COLO829 (cell line): ENCODE measurements around the gene UBE2E2.
A peak's percentile ranks its signal among the peaks of the same experiment; 100 is the strongest.

Source experiments
- DNase-seq: peaks from one replicate; pipeline ENCODE4 v3.0.0; 2012; ENCODE audit warnings: low spot score

UBE2E2 gene

DNA sequence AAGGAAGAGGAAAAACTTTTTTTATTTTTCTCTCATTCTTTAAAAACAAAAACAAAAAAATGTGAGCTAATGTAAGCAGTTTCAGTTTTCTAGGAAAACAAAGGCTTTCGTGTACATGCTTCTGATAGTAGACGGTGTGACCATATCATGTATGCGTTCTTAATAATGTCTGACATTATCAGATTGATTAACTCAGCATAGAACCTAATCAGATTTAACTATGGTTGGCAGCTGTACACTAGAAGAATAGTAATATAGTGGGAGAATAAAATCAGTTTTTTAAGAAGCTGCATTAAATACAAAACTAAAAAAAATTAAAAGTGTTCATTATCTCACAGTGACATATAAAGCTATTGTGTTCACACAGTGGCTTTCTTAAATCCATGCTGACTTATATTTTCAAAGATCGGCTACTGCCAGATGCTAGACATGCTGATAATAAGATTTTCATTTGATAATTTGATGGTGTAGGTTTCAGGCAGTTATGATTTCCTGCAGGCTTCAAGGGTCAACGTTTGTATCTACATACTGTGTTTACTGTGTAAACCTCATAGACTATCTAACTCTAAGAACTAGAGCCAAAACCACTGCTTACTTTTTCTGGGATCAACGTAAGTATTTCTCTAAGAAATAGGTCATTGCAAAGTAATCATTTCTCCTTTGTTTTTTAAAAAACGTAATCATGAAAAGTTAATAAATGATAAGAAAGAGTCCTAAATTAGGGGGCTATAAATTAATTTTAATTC, 74.0 kb downstream of the UBE2E2 start:
- no peak for DNase-seq

DNA sequence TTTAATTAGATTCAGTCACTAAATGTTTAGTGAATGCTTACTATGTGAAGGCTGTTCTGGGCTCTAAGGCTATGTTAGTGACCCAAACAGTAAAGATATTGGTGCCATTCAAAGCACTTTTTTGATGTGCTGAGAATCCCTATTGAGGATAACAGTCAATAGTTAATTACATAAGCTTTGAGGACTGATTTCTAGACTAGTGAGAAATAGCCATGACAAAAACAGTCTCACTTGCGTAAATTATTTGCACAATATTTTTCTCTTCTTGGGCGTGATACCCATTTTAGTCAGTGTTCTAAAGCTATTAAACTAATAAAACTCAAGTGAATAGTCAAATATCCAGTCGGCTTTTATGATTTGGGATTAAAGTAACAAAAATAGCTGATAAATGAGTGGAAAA, 74.6 kb downstream of the UBE2E2 start:
- no peak for DNase-seq

DNA sequence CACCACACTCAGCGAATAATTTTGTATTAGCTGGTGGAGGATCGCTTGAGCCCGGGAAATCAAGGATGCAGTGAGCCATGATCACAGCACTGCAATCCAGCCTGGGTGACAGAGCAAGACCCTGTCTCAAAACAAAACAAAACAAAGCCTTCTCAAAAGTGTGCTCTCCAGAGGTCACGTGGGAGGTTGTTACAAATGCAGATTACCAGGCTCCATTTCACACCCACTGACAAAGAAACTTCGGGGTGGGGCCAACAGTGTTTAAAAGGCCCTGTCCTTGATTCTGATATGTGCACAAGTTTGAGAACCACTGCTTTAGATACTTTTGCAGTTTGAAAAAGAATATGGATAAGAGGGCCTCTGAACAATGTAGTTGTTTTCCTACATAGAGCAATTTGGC, 80.5 kb downstream of the UBE2E2 start:
- no peak for DNase-seq

DNA sequence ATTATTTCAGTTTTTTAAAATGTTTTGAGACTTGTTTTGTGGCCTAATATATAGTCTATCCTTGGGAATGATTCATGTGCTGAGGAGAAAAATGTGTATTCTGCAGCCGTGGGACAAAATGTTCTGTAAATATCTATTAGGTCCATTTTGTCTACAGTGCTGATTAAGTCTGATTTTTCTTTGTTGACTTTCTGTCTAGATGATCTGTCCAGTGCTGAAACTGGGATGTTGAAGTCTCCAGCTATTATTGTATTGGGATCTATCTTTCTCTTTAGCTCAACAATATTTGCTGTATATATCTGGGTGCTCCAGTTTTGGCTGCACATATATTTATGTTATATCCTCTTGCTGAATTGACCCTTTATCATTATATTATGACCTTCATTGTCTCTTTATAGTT, 85.2 kb downstream of the UBE2E2 start:
- no peak for DNase-seq

DNA sequence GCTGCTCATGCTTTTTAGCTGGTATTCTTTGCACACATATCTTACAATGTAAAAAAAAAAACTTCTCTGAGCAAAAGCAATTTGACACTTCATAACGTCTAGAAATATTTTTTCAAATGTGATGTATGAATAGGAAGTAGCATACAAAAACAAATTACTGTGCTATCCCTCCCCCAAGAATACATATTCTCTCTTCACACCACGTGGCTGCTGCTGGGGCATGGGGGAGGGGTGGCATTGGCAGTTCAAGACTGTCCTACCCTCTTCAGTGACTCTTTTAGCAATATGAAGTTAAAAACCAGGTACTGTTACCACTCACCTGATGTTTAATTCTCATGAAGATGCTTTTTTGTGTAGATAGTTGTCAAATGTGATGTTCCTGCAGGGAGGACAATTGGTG, 85.6 kb downstream of the UBE2E2 start:
- DNase-seq: no peak

DNA sequence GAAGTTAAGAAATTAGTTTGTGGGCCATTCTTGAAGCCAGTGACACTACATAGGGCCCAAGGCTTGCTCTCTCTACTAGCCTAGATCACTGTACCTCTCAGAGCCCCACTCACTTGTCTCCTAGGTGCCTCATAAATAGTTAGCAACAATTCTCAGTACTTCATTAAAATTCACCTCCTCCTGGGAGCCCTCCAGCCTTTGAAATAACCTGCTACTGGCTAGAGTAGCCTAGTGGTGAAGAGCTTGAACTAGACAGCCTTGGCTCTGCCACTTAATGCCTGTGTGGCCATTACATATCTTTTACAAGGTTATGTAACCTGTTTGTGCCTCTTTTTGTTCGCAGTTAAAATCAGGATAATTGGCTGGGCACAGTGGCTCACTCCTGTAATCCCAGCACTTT, 89.3 kb downstream of the UBE2E2 start:
- DNase-seq: no peak

DNA sequence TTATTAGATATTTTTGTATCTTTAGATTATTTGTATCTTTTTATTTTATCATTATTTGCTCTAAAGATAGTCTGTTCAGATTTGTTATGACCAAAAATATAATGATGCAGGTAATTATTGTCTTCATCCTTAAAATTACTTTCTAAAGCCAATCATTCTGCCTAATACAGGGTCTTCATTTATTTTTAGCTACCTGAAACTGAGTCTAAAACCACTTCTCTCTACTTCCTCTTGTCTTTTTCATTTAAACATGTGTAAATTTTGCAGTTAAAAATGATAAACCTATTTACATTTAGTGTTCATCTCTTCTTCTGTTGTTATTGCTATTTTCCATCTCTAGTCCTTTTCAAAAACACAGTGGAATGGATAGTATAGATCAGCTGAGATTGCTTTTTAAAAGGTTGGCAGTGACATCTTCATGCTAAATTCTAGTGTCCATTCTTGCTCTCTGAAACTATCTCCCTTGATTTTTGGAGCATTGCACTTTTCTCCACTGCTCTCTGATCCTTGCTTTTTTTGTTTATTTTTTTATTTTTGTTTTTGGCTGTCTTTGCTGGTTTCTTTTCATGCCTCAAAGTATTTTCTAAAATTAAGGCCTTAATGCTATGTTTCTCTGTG, 91.8 kb downstream of the UBE2E2 start:
- no peak for DNase-seq

DNA sequence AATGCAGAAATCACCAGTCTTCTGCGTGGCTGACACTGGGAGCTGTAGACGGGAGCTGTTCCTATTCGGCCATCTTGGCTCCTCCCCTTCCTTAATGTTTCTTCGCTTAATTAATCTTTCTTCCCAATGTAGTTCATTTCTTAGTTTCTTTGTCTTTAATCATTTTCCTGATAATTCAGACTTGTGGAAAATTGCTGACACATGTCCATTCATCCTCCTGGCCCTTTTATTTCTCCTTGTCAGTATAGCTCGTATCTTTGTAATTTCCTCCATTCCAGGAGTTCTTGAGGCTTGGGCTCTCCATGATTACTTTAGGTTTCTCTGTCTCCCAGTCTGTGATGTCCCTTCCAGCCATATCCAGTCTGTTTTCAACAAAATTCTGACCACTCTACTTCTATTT, 98.7 kb downstream of the UBE2E2 start:
- no peak for DNase-seq

DNA sequence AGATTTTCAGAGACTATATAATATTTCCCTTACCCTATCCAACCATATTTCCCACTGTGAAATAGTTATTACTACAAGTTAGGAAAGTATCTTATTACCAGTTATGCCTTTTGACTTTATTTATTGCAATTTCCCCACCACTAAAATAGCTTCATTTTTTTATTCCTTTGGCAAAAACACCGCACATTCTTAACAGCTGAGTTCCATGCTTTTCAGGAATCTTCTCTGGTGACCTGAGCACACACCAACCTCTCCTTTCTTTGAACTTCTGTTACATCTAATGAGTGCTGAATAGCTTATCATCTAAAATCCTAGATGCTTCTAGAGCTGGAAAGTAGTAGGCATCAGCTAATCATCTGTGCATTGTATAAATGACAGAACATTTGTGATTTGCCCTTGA, 99.1 kb downstream of the UBE2E2 start:
- DNase-seq: no peak

DNA sequence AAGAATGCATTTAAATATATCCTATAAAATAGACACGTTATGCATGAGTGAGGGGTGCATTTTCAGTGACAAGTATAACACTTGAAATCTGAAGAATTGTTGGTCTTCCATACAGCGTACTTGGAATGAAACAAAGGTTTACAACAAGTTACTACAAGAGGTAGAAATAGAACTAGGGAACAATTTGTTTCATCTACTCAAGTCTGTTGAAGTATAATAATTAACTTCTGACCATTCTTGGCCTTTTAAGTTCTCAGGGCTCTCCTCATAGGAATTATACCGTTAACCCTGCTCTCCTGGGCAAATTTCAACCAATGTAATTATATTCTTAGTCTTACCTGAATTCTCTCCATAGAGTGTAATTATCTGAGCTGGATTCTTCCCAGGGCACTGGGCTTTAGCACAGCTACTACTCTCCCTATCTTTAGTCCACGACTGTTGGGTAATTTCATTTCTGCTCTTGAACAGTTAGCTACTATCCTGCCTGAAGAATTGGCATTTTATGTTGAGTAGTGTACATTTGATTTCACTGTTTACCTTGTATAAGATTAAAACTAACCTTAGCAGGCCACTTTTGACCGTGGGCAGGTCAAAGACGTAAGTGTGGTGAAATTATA, 100.6 kb downstream of the UBE2E2 start:
- no peak for DNase-seq

DNA sequence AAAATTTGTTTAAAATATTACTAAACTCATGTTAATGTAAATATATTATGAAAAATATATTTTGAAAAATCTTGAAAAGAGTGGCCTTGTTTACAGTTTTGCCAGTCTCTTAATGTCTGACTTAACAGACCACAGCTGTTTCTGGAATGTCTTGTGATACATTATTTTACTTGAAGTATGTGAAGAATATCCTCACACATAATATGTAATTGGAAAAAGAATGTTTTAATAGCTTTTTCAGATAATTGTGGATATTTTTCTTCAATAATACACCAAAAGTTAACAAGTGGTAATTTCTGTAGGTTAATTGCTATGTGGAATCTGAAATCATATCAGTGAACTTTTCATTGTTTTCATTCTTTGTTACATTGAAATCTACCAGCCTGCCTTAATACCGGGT, 101.3 kb downstream of the UBE2E2 start:
- no peak for DNase-seq

DNA sequence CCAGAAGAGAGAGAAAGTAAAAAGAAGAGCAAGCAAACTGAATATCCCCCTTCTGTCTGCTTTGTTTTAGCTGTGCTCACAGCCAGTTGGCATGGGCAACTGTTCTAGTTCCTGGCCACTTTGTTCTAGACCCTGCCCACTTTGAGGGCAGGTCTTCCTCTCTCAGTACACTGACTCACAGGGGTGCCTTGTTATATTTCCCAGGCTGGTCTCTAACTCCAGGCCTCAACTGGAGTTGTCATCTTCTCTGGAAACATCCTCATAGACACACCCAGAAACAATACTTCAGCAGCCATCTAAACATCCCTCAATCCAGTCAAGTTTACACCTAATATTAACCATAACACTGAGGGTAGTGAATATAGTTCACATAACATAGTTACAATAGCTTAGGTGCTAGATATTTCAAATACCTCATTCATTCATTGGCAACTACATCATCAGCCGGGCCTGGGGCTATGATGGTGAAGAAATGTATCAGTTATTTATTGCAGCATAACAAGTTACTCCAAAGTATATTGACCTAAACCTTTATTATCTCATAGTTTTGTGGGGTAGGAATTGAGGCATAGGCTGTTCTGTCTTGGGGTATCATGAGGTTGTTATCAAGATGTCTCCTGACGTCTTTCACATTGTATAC, 106.0 kb downstream of the UBE2E2 start:
- no peak for DNase-seq

DNA sequence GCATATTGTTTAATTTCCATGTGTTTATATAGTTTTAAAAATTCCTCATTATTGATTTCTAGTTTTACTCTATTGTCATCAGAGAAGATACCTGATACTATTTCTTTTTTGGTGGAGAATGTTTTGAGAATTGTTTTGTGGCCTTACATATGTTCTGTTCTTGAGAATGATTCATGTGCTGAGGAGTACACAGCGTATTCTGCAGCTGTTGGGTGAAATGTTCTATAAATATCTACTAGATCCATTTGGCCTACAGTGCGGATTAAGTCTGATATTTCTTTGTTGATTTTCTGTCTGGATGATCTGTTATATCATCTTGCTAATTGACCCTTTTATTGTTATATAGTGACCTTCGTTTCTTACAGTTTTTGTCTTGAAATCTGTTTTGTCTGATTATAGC, 109.7 kb downstream of the UBE2E2 start:
- no peak for DNase-seq

DNA sequence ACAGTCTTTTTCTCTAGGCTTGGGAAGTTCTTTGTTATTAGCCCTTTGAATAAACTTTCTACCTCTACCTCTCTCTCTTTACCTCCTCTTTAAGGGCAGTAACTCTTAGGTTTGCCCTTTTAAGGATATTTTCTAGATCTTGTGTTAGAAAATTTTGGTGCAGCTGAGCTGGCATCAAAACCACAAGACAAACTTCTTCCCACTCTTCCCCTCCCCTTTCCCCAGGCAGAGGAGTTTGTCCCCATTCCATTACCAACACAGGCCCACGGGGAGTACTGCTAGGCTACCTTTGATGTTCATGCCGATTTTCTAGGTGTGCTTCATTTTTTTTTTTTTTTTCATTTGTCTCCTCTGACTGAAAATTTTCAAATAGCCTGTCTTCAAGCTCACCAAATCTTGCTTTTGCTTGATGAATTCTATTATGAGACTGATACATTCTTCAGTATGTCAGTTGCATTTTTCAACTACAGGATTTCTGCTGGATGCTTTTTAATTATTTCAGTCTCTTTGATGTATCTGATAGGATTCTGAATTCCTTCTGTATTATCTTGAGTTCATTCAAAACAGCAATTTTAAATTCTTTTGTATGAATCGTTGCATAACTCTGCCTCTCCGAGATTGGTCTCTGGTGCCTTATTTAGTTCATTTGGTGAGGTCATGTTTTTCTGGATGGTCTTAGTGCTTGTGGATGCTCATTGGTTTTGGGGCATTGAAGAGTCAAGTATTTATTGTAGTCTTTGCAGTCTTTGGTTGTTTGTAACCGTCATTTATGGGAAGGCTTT, 112.0 kb downstream of the UBE2E2 start:
- no peak for DNase-seq

DNA sequence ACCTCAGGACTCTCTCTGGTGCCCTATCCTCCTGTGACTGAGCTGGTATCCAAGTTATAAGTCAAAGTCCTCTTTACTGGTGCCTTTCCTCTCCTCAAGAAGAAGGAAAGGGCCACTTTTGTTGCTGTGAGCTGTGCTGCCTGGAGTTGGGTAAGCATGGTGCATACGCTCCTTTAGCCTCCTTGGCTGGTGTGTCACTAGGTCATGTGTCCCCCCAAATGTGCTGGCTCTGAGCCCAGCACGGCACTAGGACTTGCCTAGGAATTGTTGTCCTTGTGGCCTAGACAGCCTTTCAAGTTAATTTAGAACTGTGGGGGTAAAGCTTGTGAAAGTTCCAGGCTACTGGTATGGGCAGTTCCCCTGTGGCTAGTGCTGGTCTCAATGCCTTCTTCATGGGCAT, 113.8 kb downstream of the UBE2E2 start:
- no peak for DNase-seq

DNA sequence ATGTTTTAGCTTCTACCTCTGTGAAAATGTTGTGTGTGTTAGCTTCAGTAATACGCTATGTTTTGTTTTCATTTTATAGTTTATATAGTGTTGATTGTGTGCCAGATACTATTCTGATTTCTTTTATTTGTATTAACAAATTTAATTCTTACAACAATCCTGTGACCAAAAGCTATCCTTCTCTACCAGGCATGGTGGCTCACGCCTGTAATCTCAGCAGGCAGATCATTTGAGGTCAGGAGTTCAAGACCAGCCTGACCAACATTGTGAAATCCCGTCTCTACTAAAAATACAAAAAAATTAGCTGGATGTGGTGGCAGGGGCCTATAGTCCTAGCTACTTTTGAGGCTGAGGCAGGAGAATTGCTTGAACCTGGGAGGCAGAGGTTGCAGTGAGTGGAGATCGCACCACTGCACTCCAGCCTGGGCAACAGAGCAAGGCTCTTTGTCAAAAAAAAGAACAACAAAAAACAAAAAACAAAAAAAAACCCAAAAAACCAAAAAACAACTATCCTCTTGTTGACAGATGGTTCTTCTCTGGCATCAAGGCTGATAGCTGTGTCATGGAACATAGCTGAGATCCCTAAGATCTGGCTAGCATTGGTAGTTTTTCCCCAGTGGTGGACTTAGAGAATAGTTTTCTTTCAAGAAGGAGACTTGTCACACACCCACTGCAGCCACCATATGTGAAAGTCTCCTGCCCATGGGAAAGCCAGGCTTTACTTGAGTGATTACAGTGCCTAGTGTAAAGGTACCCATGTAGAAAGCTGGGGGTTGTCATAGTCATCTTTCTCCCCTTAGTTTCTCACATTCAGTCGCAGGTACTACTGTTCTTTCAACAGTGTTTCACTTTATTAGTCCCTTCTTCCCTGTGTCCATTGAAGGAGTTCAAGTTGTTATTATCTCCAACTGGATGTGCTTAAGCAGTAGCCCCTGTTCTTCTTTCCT, 116.5 kb downstream of the UBE2E2 start:
- no peak for DNase-seq

DNA sequence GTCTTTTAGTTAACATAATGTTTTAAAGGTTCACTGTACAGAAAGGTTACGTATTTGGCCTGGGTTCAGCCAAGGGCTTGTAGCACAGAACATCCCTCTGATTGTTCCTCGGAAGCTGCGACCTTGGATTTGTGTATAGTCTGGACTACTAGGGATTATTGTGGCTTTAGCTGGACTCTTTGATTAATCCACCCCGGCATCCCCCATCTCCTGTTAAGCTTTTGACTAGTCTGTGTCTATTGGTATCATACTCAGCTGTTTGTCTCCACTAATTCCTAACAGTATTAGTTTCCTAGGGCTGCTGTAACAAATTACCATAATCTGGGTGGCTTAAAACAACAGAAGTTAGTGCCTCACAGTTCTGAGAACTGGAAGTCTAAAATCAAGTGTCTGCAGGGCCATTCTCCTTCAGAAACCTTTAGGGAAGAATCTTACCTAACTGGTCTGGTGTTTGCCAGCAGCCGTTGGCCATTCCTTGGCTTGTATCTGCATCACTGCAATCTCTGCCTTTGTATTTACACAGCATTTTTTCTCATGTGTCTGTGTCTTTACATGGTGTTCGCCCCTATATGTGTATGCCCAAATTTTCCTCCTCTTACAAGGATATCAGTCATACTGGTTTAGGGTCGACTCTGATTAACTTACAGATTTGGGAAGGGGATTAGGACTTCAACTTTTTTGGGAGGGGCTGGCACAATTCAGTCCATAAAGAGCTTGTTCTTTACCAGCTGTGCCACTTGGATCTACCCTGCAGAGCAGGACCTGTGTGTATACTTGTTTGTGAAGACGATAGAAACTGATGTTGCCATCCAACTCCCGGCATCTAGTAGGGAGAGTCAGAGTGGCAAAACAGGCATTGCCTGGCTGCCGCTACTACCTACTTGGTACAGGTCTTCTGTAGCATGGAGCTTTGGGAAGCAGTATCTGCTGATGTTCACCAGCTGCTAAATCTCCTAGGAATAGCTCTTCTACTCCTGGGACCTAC, 117.8 kb downstream of the UBE2E2 start:
- no peak for DNase-seq

DNA sequence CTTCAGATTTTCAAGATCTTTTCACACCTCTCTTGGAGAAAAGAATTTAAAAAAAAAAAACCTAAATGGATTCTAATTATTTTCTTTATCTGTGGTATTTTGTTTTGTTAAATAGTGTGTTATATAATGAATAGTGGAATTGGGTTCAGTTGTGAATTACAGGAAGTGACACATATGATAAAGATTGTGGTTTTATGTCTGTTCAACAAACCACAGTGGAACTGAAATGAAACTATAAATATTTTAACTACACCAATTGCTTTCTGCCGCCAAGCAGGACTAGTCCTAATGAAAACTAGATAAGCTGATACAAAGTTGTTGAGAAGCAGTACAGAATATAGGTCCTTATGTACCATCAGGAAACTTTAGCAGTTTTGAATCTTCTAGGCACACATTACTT, 121.6 kb downstream of the UBE2E2 start:
- peak; percentile 3 for DNase-seq

DNA sequence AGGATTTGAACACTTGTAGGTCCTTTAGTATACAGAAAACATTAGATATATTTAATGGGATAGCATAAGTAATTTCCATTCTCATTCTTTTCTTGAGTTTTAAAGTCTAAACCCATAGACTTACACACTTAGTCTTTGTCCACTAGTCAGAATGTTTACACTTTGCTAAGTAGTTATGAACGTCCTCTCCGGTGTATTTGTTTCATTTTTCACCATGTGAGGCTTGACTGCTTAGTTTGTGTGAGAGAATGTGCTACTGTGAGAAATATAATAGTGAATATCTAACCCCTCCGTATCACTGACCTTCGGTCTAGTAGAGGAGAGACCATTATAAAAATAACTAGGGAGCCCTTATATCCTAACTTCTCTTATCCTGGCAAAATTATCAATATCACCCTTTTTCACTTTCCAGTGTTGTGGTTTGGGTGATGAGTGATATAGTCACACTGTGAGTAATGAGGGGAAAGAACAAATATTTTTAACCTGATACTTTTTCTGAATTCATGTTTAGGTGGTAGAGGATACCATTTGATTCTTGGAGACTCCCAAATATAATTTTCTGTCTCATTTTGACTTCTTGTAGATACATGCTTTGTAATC, 122.4 kb downstream of the UBE2E2 start:
- no peak for DNase-seq
